GM12891 (cell line): ENCODE results near the gene SPTBN1.

Experiments
- POLR2A ChIP-seq: IDR thresholded peaks from 2 replicates; pipeline ENCODE4 v1.6.1; 2011; ENCODE audit warnings: low read depth, low read length, control low read depth
- POLR2AphosphoS5 ChIP-seq: IDR thresholded peaks from 2 replicates; pipeline ENCODE4 v1.6.1; 2011; ENCODE audit warnings: low read depth, low read length, control low read depth
- TAF1 ChIP-seq: IDR thresholded peaks from 2 replicates; pipeline ENCODE4 v1.6.1; 2011; ENCODE audit warnings: low read depth, low read length, control low read depth

DNA sequence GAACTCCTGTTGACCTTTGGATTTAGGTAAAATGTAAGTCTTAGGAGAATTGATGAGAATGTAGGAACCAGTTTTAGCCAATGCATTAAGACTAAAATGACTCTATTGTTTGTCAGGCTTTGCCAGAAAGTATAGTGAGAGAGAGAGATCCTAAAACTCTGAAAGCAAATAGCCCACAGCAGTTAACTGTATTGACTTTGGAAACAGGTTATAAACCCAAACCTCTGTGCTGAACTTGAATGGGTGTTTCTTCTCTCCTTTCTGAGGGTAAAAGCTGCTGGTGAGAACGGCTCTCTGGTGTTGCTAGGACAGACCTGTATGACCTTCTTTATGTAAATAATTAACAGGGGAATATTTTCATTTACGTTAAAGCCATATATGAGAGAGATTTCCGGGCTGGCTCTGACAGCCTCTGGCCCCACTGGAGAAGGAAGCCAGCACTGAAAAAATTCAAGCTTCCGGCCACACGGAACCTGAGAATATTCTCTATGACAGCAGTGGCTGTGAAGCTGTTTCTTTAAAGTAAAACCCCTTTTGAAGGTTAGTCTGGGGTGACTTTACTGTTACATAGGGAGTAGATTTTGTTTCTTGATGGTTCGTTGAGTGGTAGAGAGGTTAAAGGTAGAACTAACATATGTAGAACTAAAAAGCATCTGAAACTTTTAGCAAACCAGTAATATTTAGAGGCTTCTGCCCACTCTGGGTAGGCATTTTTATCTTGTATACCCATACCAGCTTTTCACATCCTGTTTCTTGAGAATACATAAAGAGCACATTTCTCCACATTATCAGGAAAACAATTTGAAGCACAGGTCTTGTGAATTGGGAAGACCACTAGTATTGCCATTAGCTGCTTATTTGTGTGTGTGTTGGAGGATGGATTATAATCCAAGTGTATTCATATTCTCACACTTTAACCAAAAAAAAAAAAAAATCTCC, 123.8 kb downstream of the SPTBN1 start:
- TF ChIP-seq POLR2A, result peak; percentile 67
- peak; percentile 33; the same call in 1 of the 2 replicates for TF ChIP-seq POLR2AphosphoS5
- no peak for TF ChIP-seq TAF1
